H9 (cell line): ENCODE measurements around the gene SPAG7. TPM values are rescaled to one million over a fixed set of nuclear protein-coding genes. Genes with fewer than 3 reads are reported as not detected.
A peak's percentile ranks its signal among the peaks of the same experiment; 100 is the strongest.

Experiments
- DNase-seq: peaks from one replicate; pipeline ENCODE4 v3.0.0-alpha.2; 2017
- H2AFZ ChIP-seq: one replicate; pipeline ENCODE4 v1.6.1; 2013; ENCODE audit warnings: mild to moderate bottlenecking, low read length, control low read depth, moderate library complexity
- H2AK5ac ChIP-seq: 2 replicates; pipeline ENCODE4 v1.6.1; 2013; ENCODE audit warnings: low read length, control low read depth, mixed read lengths; ENCODE audit not compliant: insufficient read length
- H2BK120ac ChIP-seq: one replicate; pipeline ENCODE4 v1.6.1; 2013; ENCODE audit warnings: low read depth, mild to moderate bottlenecking, low read length, control low read depth, inconsistent platforms; ENCODE audit not compliant: poor library complexity, severe bottlenecking
- H2BK12ac ChIP-seq: 2 replicates; pipeline ENCODE4 v1.6.1; 2013; ENCODE audit warnings: low read length, control low read depth, mixed read lengths, low read depth; ENCODE audit not compliant: insufficient read length
- H2BK15ac ChIP-seq: 2 replicates; pipeline ENCODE4 v1.6.1; 2013; ENCODE audit warnings: low read depth, low read length, control low read depth
- H2BK20ac ChIP-seq: one replicate; pipeline ENCODE4 v1.6.1; 2013; ENCODE audit warnings: low read depth, mild to moderate bottlenecking, low read length, control low read depth, inconsistent platforms; ENCODE audit not compliant: poor library complexity, severe bottlenecking
- H2BK5ac ChIP-seq: 2 replicates; pipeline ENCODE4 v1.6.1; 2013; ENCODE audit warnings: low read length, control low read depth, mixed read lengths; ENCODE audit not compliant: insufficient read length
- H3K14ac ChIP-seq: 2 replicates; pipeline ENCODE4 v1.6.1; 2013; ENCODE audit warnings: low read length, control low read depth; ENCODE audit not compliant: insufficient read depth
- H3K18ac ChIP-seq: 2 replicates; pipeline ENCODE4 v1.6.1; 2013; ENCODE audit warnings: low read depth, mild to moderate bottlenecking, mixed read lengths, low read length, control low read depth; ENCODE audit not compliant: insufficient read length
- H3K23ac ChIP-seq: 2 replicates; pipeline ENCODE4 v1.6.1; 2013; ENCODE audit warnings: low read length, control low read depth, mixed read lengths, low read depth; ENCODE audit not compliant: insufficient read length
- H3K23me2 ChIP-seq: 2 replicates; pipeline ENCODE4 v1.6.1; 2013; ENCODE audit warnings: low read depth, mild to moderate bottlenecking, mixed read lengths, low read length, control low read depth; ENCODE audit not compliant: insufficient read length, poor library complexity, severe bottlenecking
- H3K27ac ChIP-seq: 2 replicates; pipeline ENCODE4 v1.5.1; 2013; ENCODE audit warnings: low read length, control low read depth, mixed read lengths, low read depth; ENCODE audit not compliant: insufficient read length
- H3K27me3 ChIP-seq: 2 replicates; pipeline ENCODE4 v1.6.1; 2013; ENCODE audit warnings: low read length, control low read depth, inconsistent platforms; ENCODE audit not compliant: insufficient read depth
- H3K4ac ChIP-seq: 2 replicates; pipeline ENCODE4 v1.6.1; 2013; ENCODE audit warnings: low read depth, mild to moderate bottlenecking, control low read depth, inconsistent platforms, low read length, moderate library complexity
- H3K4me1 ChIP-seq: 2 replicates; pipeline ENCODE4 v1.6.1; 2013; ENCODE audit warnings: low read length, control low read depth, inconsistent platforms; ENCODE audit not compliant: insufficient read depth
- H3K4me2 ChIP-seq: 2 replicates; pipeline ENCODE4 v1.6.1; 2013; ENCODE audit warnings: low read length, control low read depth, mixed read lengths; ENCODE audit not compliant: insufficient read length, insufficient read depth
- H3K56ac ChIP-seq: 2 replicates; pipeline ENCODE4 v1.6.1; 2013; ENCODE audit warnings: low read depth, mild to moderate bottlenecking, mixed read lengths, low read length, control low read depth; ENCODE audit not compliant: insufficient read length
- H3K79me1 ChIP-seq: 2 replicates; pipeline ENCODE4 v1.6.1; 2013; ENCODE audit warnings: low read depth, mild to moderate bottlenecking, moderate library complexity, low read length, control low read depth, inconsistent platforms; ENCODE audit not compliant: insufficient read depth, poor library complexity, severe bottlenecking
- H3K79me2 ChIP-seq: 2 replicates; pipeline ENCODE4 v1.6.1; 2013; ENCODE audit warnings: low read length, control low read depth, inconsistent platforms; ENCODE audit not compliant: insufficient read depth
- H3K9ac ChIP-seq: 2 replicates; pipeline ENCODE4 v1.6.1; 2013; ENCODE audit warnings: low read length, control low read depth, mixed read lengths; ENCODE audit not compliant: insufficient read length; ENCODE audit errors: extremely low read depth
- H3K9me3 ChIP-seq: one replicate; pipeline ENCODE4 v1.6.1; 2013; ENCODE audit warnings: low read depth, low read length, inconsistent platforms; ENCODE audit not compliant: control insufficient read depth
- H3T11ph ChIP-seq: one replicate; pipeline ENCODE4 v1.6.1; 2013; ENCODE audit warnings: mild to moderate bottlenecking, low read length, control low read depth, inconsistent platforms
- H4K20me1 ChIP-seq: one replicate; pipeline ENCODE4 v1.6.1; 2013; ENCODE audit not compliant: control insufficient read depth, insufficient read length, insufficient read depth
- H4K5ac ChIP-seq: 2 replicates; pipeline ENCODE4 v1.6.1; 2013; ENCODE audit warnings: low read depth, mild to moderate bottlenecking, mixed read lengths, low read length, control low read depth; ENCODE audit not compliant: insufficient read length
- H4K8ac ChIP-seq: replicated peaks from 2 replicates; pipeline ENCODE4 v1.6.1; 2013; ENCODE audit warnings: low read length, control low read depth, mixed read lengths, low read depth; ENCODE audit not compliant: insufficient read length
- H4K91ac ChIP-seq: 2 replicates; pipeline ENCODE4 v1.6.1; 2013; ENCODE audit warnings: low read depth, mild to moderate bottlenecking, moderate library complexity, mixed read lengths, low read length, control low read depth; ENCODE audit not compliant: insufficient read length
- H3K27ac Mint-ChIP-seq, 3 experiments: 2 replicates in 2 of 3; 3 replicates in 1 of 3; pipeline ENCODE4 v1.8.0; 2020 to 2021; ENCODE audit warnings: mixed read lengths in 3 of 3, mild to moderate bottlenecking in 1 of 3, moderate library complexity in 1 of 3
- H3K27me3 Mint-ChIP-seq: 2 replicates; pipeline ENCODE4 v1.8.0; 2021; ENCODE audit warnings: low read depth, mild to moderate bottlenecking, moderate library complexity, mixed read lengths
- H3K36me3 Mint-ChIP-seq, 3 experiments: 2 replicates in 2 of 3; 3 replicates in 1 of 3; pipeline ENCODE4 v1.8.0; 2020 to 2021; ENCODE audit warnings: low read depth in 3 of 3, mixed read lengths in 3 of 3; ENCODE audit not compliant: insufficient read depth in 1 of 3
- H3K4me1 Mint-ChIP-seq, 2 experiments: 2 replicates each; pipeline ENCODE4 v1.8.0; 2020; ENCODE audit warnings: mixed read lengths in 2 of 2
- H3K4me3 Mint-ChIP-seq, 2 experiments: 2 replicates in 1 of 2; 3 replicates in 1 of 2; pipeline ENCODE4 v1.8.0; 2020 to 2021; ENCODE audit warnings: mild to moderate bottlenecking in 2 of 2, mixed read lengths in 2 of 2, moderate library complexity in 1 of 2
- H3K9me3 Mint-ChIP-seq, 2 experiments: 2 replicates in 1 of 2; 3 replicates in 1 of 2; pipeline ENCODE4 v1.8.0; 2020; ENCODE audit warnings: mild to moderate bottlenecking in 2 of 2, mixed read lengths in 2 of 2, moderate library complexity in 1 of 2
- CTCF ChIP-seq: fragments of 200-600 bp; sonication (generic); conservative IDR thresholded peaks from 3 replicates; pipeline ENCODE4 v1.8.0; 2021; ENCODE audit warnings: antibody characterized with exemption, mild to moderate bottlenecking
- WGBS: extraction: QIAGEN DNeasy Blood & Tissue Kit; methylation state at CpG from one replicate; pipeline ENCODE4 v1.1.7; 2013; ENCODE audit warnings: missing lambda C conversion rate, low lambda C conversion rate, mixed read lengths; ENCODE audit not compliant: insufficient read length; ENCODE audit errors: extremely low coverage; 5-methylcytosine and 5-hydroxymethylcytosine counted together
- total RNA-seq: library from RNA; stranded (reverse); gene quantifications from 2 replicates; pipeline ENCODE4 v1.2.1, GENCODE V29; 2021

The SPAG7 gene
- total RNA-seq, 1 experiment from 2014 or later: 102 TPM

- no peak overlapping the region for H2BK5ac ChIP-seq
- TF ChIP-seq CTCF: no peak
- H3K27me3 Mint-ChIP-seq: peaks cover 21% of the 10 kb centered on the region
- peaks cover 14% of the 10 kb centered on the region for H3K23me2 ChIP-seq
- H3K14ac ChIP-seq: no peak overlapping the region
- no peak overlapping the region for H3K4ac ChIP-seq
- H3K27ac Mint-ChIP-seq: peak overlapping the region in 1 of 3 experiments; percentile 35; a peak in 2 of 7 replicates
- H3K79me2 ChIP-seq: peaks cover 4% of the 10 kb centered on the region; the same call in 1 of the 2 replicates
- H4K20me1 ChIP-seq: no peaks in the 10 kb centered on the region
- H3K27ac ChIP-seq: no peak overlapping the region
- no peak overlapping the region for H3K18ac ChIP-seq
- no peaks in the 10 kb centered on the region for H3K9me3 ChIP-seq
- WGBS: no CpG with 5 or more reads among the region's 12 CpGs
- H3K9me3 Mint-ChIP-seq: no peaks in the 10 kb centered on the region
- H3K36me3 Mint-ChIP-seq: peaks cover 29 to 42% (median 41%) of the 10 kb centered on the region in 3 experiments
- H3K4me1 Mint-ChIP-seq: peaks cover 12 to 20% of the 10 kb centered on the region in 2 experiments
- peak overlapping the region; percentile 88 to 92 for H3K4me3 Mint-ChIP-seq
- no peak overlapping the region for H3T11ph ChIP-seq
- H3K79me1 ChIP-seq: peaks cover 8% of the 10 kb centered on the region
- H2BK20ac ChIP-seq: no peak overlapping the region
- H3K9ac ChIP-seq: peak overlapping the region; percentile 27
- H2AFZ ChIP-seq: no peak overlapping the region
- H4K91ac ChIP-seq: no peak overlapping the region
- H3K4me2 ChIP-seq: peak overlapping the region; percentile 95
- H2BK15ac ChIP-seq: no peak overlapping the region
- H3K23ac ChIP-seq: no peak overlapping the region
- H4K5ac ChIP-seq: no peak overlapping the region
- no peak for DNase-seq
- no peak overlapping the region for H2AK5ac ChIP-seq
- peaks cover 2% of the 10 kb centered on the region for H3K4me1 ChIP-seq
- no peaks in the 10 kb centered on the region; the same call in 1 of the 2 replicates for H3K27me3 ChIP-seq
- H3K56ac ChIP-seq: no peak overlapping the region
- H2BK12ac ChIP-seq: no peak overlapping the region
- no peak overlapping the region for H2BK120ac ChIP-seq
- H4K8ac ChIP-seq: no peak overlapping the region
These were observed 31.9 kb upstream of the SPAG7 start for GRCh38 chr17:4999430-5000093.
